HG02884 (cell line): Measurements from ENCODE around the gene GSG1L.
"Not testable (repeated sequence)": the region's sequence is repeated elsewhere in the genome, so short reads cannot be mapped to it uniquely, and the experiment has no call there.

Experiments used
- ATAC-seq: cut with Tn5 transposase; IDR thresholded peaks from one replicate; pipeline ENCODE4 v1.9.1; 2021; ENCODE audit warnings: mild to moderate bottlenecking, moderate library complexity; ENCODE audit not compliant: unreplicated experiment

Gene GSG1L

GRCh38 chr16:27952811-27953210, 110.7 kb downstream of the GSG1L start:
- ATAC-seq: no peak

DNA sequence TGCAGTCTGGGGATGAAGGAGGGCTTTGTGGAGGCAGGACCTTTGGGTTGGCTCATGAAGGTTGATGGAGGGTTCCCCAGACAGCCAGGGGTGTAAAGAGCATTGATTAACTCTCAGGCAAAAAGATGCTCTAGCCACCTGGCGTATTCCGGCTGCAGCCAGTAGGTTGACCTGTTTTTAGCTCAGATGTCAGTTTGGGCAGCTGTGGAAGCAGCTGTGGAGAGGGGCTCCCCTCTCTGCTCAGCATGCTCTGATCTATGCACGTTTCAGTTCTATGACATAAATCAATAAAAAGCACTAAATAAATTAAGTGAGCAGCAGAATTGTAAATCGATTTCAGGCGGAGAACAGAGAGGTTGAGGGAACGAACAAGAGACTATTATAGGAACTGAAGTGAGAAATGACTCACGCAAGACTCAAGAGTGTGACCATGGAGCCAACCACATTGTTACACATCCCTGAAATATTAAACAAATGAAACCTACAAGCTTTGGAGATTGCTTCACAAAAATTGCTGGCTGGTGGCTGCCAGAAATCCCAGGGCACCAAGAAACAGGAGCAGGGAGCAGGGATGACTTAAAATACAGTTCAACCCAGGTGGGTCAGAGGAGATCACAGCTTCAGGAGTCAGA, 111.9 kb downstream of the GSG1L start:
- ATAC-seq: no peak

- ATAC-seq: no peak
Measured at GRCh38 chr16:27950206-27950887, 113.2 kb downstream of the GSG1L start.

DNA sequence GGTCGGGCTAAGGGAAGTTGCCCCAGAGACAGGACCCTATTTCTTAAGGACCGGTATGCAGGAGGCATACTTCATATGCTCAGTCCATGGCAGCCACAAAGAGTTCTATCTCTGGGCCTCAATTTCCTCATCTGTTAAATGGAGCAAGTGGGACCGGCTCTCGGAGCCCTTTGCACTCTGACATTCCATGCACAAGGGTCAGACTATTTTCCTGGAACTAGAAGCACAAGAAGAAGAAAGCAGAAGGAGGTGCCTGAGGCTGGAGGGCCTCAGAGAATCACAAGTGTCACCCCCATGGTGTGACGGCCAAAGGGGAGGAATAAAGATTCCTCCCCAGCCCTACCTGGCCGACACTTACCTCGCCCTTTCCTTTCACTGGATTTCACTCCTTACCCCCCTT, 115.8 kb downstream of the GSG1L start:
- no peak for ATAC-seq

- ATAC-seq: no peak
Measured at GRCh38 chr16:27945233-27945973, 118.1 kb downstream of the GSG1L start.

- no peak for ATAC-seq
Measured at GRCh38 chr16:27943766-27944165, 119.7 kb downstream of the GSG1L start.

DNA sequence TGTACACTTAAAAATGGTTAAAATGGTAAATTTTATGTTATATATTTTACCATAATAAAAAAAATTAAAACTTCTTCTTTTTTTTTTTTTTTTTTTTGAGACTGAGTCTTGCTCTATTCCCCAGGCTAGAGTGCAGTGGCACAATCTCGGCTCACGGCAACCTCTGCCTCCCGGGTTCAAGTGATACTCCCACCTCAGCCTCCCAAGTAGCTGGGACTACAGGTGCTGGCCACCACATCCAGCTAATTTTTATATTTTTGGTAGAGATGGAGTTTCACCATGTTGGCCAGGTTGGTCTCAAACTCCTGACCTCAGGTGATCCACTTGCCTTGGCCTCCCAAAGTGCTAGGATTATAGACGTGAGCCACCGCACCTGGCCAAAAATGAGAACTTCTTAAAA, 121.4 kb downstream of the GSG1L start:
- ATAC-seq: not testable (repeated sequence)

DNA sequence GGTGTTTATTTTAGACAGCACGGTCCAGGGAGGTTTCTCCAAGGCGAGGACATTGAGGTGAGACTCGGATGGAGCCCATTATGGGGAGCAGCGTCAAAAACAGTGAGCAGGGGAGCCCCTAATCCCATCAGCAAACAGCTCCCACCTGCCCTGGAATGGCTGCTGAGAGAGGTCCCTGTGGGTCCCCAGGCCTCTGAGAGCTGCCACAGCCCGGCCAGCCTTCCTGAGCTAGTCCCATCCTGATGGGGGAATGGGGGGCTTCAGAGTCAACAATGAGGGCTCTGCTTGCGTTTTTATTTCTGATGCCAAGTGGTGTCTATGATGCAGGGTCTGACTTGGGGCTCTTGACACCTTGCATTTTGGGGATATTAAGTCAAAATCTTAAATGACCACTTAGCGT, 128.4 kb downstream of the GSG1L start:
- no peak for ATAC-seq

- ATAC-seq: no peak
Measured at GRCh38 chr16:27932542-27933135, 130.9 kb downstream of the GSG1L start.

DNA sequence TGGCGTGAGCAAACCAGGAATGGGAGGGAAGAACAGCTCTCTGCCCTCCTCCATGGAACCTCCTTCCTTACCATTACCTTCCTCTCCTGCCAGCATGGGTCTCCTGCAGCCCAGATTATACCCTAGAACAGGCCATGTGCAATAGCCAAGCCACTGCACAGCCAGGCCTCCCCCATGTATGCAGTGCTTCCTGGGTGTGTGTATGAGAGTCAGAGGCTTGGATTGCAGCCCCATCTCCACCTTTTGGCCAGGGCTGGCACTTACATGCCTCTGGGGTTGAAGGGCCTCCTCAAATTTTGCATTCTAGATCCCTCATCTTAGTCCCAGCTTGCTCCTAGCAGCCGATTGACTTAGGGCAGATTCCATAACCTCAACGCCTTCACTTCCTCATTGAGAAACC, 133.7 kb downstream of the GSG1L start:
- no peak for ATAC-seq

- no peak for ATAC-seq
Measured at GRCh38 chr16:27928542-27928941, 135.0 kb downstream of the GSG1L start.

DNA sequence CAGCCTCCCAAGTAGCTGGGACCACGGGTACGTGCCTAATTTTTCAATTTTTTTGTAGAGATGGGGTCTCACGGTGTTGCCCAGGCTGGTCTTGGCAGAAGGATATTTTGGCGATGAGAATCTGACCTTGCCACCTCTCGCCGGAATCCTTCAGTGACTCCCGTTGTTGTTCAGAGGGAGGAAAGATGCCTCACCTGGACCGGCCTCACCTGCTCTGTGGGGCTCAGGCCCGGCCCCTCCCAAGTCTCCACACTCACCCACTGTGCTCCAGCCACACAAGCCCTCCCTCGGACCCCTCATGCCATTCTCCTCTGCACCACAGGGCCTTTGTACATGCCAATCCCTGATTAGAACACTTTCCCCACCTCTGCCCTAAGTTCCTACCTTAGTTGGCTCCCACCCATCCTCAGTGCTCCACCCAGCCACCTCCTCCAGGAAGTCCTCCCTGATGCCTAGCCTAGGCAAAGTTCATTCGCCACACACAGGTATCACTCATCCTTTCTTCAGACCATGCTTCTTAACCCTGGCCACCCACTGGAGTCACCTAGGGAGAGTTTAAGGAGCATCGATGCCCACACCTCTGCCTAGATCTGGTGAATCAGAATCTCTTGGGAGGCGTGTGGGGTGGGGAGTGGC, 136.1 kb downstream of the GSG1L start:
- no peak for ATAC-seq

GRCh38 chr16:27925612-27926011, 137.9 kb downstream of the GSG1L start:
- ATAC-seq: no peak

DNA sequence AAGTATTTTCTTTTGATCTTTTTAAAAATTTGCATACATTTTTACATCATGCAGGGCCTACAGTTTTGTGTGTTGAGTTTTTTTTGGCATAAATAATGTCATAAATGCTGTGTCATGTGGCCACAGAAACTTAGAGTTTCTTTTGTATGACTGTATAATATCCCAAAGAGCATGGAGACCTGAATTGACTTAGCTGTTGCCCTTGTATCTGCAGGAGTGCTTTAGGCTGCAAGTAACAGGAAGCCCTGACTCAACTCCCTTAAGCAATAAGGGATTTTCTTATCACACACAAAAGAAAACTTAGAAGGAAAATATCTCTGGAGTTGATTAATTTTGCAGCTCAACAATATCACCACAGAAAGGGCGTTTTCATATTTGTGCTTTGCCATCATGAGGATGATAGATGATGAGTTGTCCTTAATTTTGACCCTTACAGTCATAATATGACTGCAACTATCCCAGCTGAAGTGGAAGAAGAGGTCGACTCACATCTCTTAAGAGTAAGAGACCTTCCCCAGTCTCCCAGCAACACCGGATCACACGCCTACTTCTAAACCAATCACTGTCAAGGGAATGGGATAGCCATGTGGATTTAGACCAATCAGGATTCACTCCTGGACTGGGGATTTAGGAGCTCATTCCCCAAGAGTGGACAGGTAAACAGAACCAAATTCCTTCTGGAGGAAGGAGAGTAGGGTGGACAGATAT, 138.9 kb downstream of the GSG1L start:
- no peak for ATAC-seq

DNA sequence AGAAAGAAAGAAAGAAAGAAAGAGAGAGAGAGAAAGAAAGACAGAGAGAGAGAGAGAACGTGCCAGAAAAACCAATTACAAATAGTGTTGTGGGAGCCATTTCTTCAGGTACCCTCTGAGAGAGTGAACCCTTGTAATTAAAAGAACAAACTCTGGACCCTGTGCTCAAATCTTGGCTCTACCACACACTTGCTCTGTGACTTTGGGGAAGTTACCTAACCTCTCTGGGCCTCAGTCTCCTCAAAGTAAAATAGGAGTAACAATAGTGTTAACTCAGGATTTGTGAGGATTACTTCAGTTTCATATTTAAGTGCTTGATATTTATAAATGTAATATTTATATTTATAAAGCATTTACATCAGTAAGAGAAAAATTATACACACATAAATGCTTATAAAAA, 139.8 kb downstream of the GSG1L start:
- ATAC-seq: no peak

DNA sequence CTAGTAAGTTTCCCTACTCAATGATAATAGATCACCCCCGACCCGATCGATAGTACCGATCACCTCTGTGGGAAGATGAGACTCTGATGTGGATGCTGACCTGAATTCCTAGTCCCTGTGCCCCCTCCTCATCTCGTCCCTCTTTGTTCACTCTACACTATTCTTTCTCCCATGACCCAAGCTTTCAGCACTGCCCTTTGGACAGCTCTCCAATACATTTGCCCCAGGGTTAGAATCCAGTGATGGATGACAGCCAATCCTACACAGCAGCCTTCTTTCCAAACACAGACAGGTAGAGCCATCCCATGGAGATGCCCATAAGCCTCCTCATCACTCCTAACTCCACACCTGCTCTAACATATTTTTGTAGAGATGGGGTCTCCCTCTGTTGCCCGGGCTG, 141.1 kb downstream of the GSG1L start:
- ATAC-seq: no peak

GRCh38 chr16:27921134-27921533, 142.4 kb downstream of the GSG1L start:
- ATAC-seq: no peak

GRCh38 chr16:27920391-27920891, 143.1 kb downstream of the GSG1L start:
- no peak for ATAC-seq

DNA sequence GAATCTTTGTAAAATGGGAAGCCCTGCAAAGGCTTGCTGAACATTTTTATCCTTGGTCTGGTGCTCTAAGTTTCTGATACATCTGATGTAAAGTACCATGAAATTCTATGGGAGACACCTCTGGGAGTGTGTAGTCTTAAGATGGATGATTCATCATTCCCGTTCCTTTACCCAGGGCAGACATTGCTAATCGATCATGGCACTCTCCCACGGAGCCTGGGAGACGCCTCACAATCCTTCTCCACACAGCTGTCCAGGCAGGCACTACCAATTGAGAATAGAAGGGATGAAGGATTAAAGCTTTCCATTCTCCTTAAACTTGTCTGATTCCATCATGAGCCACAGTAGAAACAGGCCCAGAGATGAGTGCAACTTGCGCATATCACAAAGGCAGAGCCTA, 144.8 kb downstream of the GSG1L start:
- ATAC-seq: no peak

DNA sequence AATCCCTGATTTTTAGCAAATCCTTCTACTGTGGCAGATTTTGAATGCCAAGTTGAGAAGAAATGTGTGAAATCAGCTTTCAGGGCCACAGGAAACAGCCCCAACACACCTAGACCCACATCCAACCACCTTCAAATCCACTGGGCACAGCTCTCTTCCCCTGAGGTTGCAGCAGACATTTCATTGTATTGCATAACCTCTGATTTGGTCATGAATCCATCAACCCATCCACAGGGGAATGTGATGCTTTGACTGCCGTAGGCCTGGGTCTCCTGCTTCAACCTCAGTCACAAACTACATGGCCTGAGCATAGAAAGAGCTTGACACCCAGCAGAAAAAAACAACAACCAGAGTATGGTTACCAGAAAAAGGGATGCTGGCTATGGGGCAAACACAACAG, 145.6 kb downstream of the GSG1L start:
- ATAC-seq: no peak
